SK-N-SH (cell line): Measurements from ENCODE around the gene EXOC6. TPM values are rescaled to one million over a fixed set of nuclear protein-coding genes. Genes with fewer than 3 reads are reported as not detected.

Experiments
- CTCF ChIA-PET: fragments of 300-600, 350-600 bp; formaldehyde crosslinking; extraction: SDS; loops from one replicate; lab custom pipeline; 2021; lab: Yijun Ruan, JAX
- POLR2A ChIA-PET: fragments of 350-600 bp; sonication (Branson Sonifier 250); formaldehyde crosslinking; extraction: SDS; loops from one replicate; lab custom pipeline; 2020; ENCODE audit warnings: antibody characterized with exemption, inconsistent platforms; lab: Yijun Ruan, JAX
- DNase-seq: peaks from one replicate; pipeline ENCODE4 v3.0.0; 2012
- H2AFZ ChIP-seq: fragments of 200-600 bp; sonication (generic); 2 replicates; pipeline ENCODE4 v1.8.1; 2016; ENCODE audit warnings: antibody characterized with exemption, mild to moderate bottlenecking, low read depth
- H3F3A ChIP-seq: fragments of 200-600 bp; sonication (generic); replicated peaks from 2 replicates; pipeline ENCODE3; 2016; ENCODE audit warnings: antibody characterized with exemption, mild to moderate bottlenecking; ENCODE audit not compliant: insufficient read depth
- H3K27ac ChIP-seq, 2 experiments: fragments of 200-500 bp in 1 of 2; fragments of 200-600 bp in 1 of 2; sonication (Bioruptor generic) in 1 of 2; sonication (generic), shearing (Covaris generic) in 1 of 2; 2 replicates each; pipeline versions ENCODE4 v1.5.1 to v1.6.1; 2014 to 2016; ENCODE audit warnings: low read depth in 2 of 2, inconsistent platforms in 1 of 2, low read length in 1 of 2, mild to moderate bottlenecking in 1 of 2, mixed read lengths in 1 of 2
- H3K27me3 ChIP-seq: fragments of 200-600 bp; sonication (generic), shearing (Covaris generic); 2 replicates; pipeline ENCODE4 v1.6.1; 2016; ENCODE audit warnings: mixed run types; ENCODE audit not compliant: insufficient read depth
- H3K36me3 ChIP-seq, 2 experiments: fragments of 200-500 bp in 1 of 2; fragments of 200-600 bp in 1 of 2; sonication (Bioruptor generic) in 1 of 2; sonication (generic) in 1 of 2; replicated peaks in 1 of 2; 2 replicates each; pipeline versions ENCODE3 to v1.5.1; 2014 to 2016; ENCODE audit warnings: low read length in 1 of 2, mild to moderate bottlenecking in 1 of 2; ENCODE audit not compliant: insufficient read depth in 2 of 2, control insufficient read depth in 1 of 2
- H3K4me1 ChIP-seq, 2 experiments: fragments of 200-500 bp in 1 of 2; fragments of 200-600 bp in 1 of 2; sonication (Bioruptor generic) in 1 of 2; sonication (generic), shearing (Covaris generic) in 1 of 2; 2 replicates each; pipeline versions ENCODE4 v1.5.1 to v1.6.1; 2014 to 2016; ENCODE audit warnings: low read depth in 1 of 2, low read length in 1 of 2, mixed run types in 1 of 2; ENCODE audit not compliant: insufficient read depth in 2 of 2, control insufficient read depth in 1 of 2
- H3K4me2 ChIP-seq: fragments of 200-600 bp; sonication (generic), shearing (Covaris generic); 2 replicates; pipeline ENCODE4 v1.6.1; 2017; ENCODE audit warnings: mixed run types
- H3K4me3 ChIP-seq, 2 experiments: fragments of 200-500 bp in 1 of 2; fragments of 200-600 bp in 1 of 2; sonication (Bioruptor generic) in 1 of 2; sonication (generic), shearing (Covaris generic) in 1 of 2; 2 replicates each; pipeline versions ENCODE4 v1.5.1 to v1.8.1; 2014 to 2016; ENCODE audit warnings: low read depth in 2 of 2, inconsistent platforms in 1 of 2, low read length in 1 of 2, mild to moderate bottlenecking in 1 of 2, mixed read lengths in 1 of 2, moderate library complexity in 1 of 2
- H3K79me2 ChIP-seq: fragments of 200-600 bp; sonication (generic); 2 replicates; pipeline ENCODE4 v1.8.1; 2017; ENCODE audit warnings: mild to moderate bottlenecking; ENCODE audit not compliant: insufficient read depth
- H3K9ac ChIP-seq: fragments of 200-600 bp; sonication (generic); 2 replicates; pipeline ENCODE4 v1.6.1; 2017; ENCODE audit warnings: mixed run types
- H3K9me2 ChIP-seq: fragments of 200-600 bp; sonication (generic); 2 replicates; pipeline ENCODE4 v1.6.1; 2017; ENCODE audit warnings: mixed run types
- H3K9me3 ChIP-seq: fragments of 200-600 bp; sonication (generic); 2 replicates; pipeline ENCODE4 v1.6.1; 2017; ENCODE audit warnings: mixed run types, mild to moderate bottlenecking, moderate library complexity
- H4K20me1 ChIP-seq: fragments of 200-600 bp; sonication (generic); 2 replicates; pipeline ENCODE4 v1.6.1; 2017; ENCODE audit warnings: mild to moderate bottlenecking, mixed run types; ENCODE audit not compliant: insufficient read depth
- CHD2 ChIP-seq: fragments of 150-350 bp; IDR thresholded peaks from 2 replicates; pipeline ENCODE4 v1.6.1; 2018; ENCODE audit warnings: low read length; ENCODE audit not compliant: partially characterized antibody
- CTCF ChIP-seq: fragments of 200-600 bp; sonication (generic); IDR thresholded peaks from 2 replicates; pipeline ENCODE4 v1.6.1; 2017; ENCODE audit warnings: antibody characterized with exemption, mild to moderate bottlenecking, moderate library complexity
- FOXJ3 ChIP-seq: sonication (generic); formaldehyde crosslinking; IDR thresholded peaks from 2 replicates; pipeline ENCODE4 v1.5.1; 2020; ENCODE audit warnings: mild to moderate bottlenecking, missing genetic modification reagents
- FOXM1 ChIP-seq: IDR thresholded peaks from 2 replicates; pipeline ENCODE4 v1.4.0; 2012; ENCODE audit warnings: low read depth, mild to moderate bottlenecking
- GABPA ChIP-seq: IDR thresholded peaks from 2 replicates; pipeline ENCODE4 v1.4.0; 2012; ENCODE audit warnings: low read depth, mild to moderate bottlenecking
- GATA2 ChIP-seq: sonication (generic); formaldehyde crosslinking; IDR thresholded peaks from 2 replicates; pipeline ENCODE4 v1.5.0; 2020; ENCODE audit warnings: mild to moderate bottlenecking, missing genetic modification reagents
- IRF3 ChIP-seq: fragments of 150-350 bp; IDR thresholded peaks from 2 replicates; pipeline ENCODE4 v1.6.1; 2016; ENCODE audit warnings: mild to moderate bottlenecking, low read depth, low read length
- MXI1 ChIP-seq: IDR thresholded peaks from 2 replicates; pipeline ENCODE4 v1.6.1; 2012; ENCODE audit warnings: mild to moderate bottlenecking, low read depth, low read length, improper control_type of control experiment
- NRF1 ChIP-seq: IDR thresholded peaks from 2 replicates; pipeline ENCODE4 v1.6.1; 2012; ENCODE audit warnings: low read depth, mild to moderate bottlenecking, low read length
- POLR2AphosphoS5 ChIP-seq: IDR thresholded peaks from 2 replicates; pipeline ENCODE4 v1.6.1; 2012; ENCODE audit warnings: low read depth, low read length
- RAD21 ChIP-seq: IDR thresholded peaks from 2 replicates; pipeline ENCODE4 v1.6.1; 2012; ENCODE audit warnings: mild to moderate bottlenecking, low read length
- SIN3A ChIP-seq: IDR thresholded peaks from 2 replicates; pipeline ENCODE4 v1.6.1; 2012; ENCODE audit warnings: low read depth, mild to moderate bottlenecking, low read length, moderate library complexity, borderline replicate concordance
- SMC3 ChIP-seq: IDR thresholded peaks from 2 replicates; pipeline ENCODE4 v1.6.1; 2012; ENCODE audit warnings: low read depth, low read length, improper control_type of control experiment
- TCF12 ChIP-seq: IDR thresholded peaks from 2 replicates; pipeline ENCODE4 v1.4.0; 2012
- TEAD4 ChIP-seq: IDR thresholded peaks from 2 replicates; pipeline ENCODE4 v1.4.0; 2012; ENCODE audit warnings: mild to moderate bottlenecking, borderline replicate concordance; ENCODE audit not compliant: insufficient read depth
- USF1 ChIP-seq: IDR thresholded peaks from 2 replicates; pipeline ENCODE4 v1.4.0; 2012; ENCODE audit warnings: low read depth, borderline replicate concordance
- USF2 ChIP-seq: fragments of 150-350 bp; IDR thresholded peaks from 2 replicates; pipeline ENCODE4 v1.6.1; 2017; ENCODE audit warnings: antibody characterized with exemption, low read length, low read depth, borderline replicate concordance
- YY1 ChIP-seq: IDR thresholded peaks from 2 replicates; pipeline ENCODE4 v1.4.0; 2012; ENCODE audit warnings: low read depth, mild to moderate bottlenecking
- ZBTB33 ChIP-seq: IDR thresholded peaks from 2 replicates; pipeline ENCODE4 v1.4.0; 2012; ENCODE audit warnings: low read depth, borderline replicate concordance
- WGBS: methylation state at CpG from one replicate; pipeline ENCODE4 v1.1.6; 2017; ENCODE audit warnings: low lambda C conversion rate; 5-methylcytosine and 5-hydroxymethylcytosine counted together
- polyA plus RNA-seq, 3 experiments: library from polyadenylated mRNA; depleted of rRNA; stranded (reverse); fragments of >200 nt; gene quantifications; 2 replicates each; pipeline ENCODE4 v1.2.3, GENCODE V29; 2012

EXOC6 gene
- polyA plus RNA-seq, 1 of the 3 experiments (the other 2 are of a cell fraction): 2.3 TPM

GRCh38 chr10:92892691-92893054, 44.4 kb downstream of the EXOC6 start:
- Histone ChIP-seq H3K9ac (no peak overlapping the region), H3K4me2 (0 out of 2 replicates have a peak overlapping the region, but pooled peaks have one; percentile 29), H2AFZ (no peak overlapping the region), H3F3A (peaks cover 3% of the 10 kb centered on the region), H3K4me3 (no peak overlapping the region), H4K20me1 (no peaks in the 10 kb centered on the region), H3K27ac (peak overlapping the region in 1 of 2 experiments; percentile 28; a peak in 2 of 4 replicates), H3K9me3 (no peaks in the 10 kb centered on the region), H3K36me3 (no peaks in the 10 kb centered on the region), H3K27me3 (no peaks in the 10 kb centered on the region), H3K9me2 (no peaks in the 10 kb centered on the region)
- POLR2A ChIA-PET: no interaction called here
- 71% methylated on average over 3 of the region's 3 CpGs for WGBS
- CTCF ChIA-PET: interaction anchor here (1.1 to 1.5 kb wide), 3 partner anchors 12 to 460 kb away, joined by 3 to 5 read pairs (median 4); no protein-coding TSS in a partner anchor
- DNase-seq: no peak
- TF ChIP-seq RAD21: no peak
- TF ChIP-seq MXI1: no peak
- TF ChIP-seq GABPA: no peak
- no peak for TF ChIP-seq CHD2
- no peak for TF ChIP-seq ZBTB33
- TF ChIP-seq NRF1: no peak
- no peak for TF ChIP-seq USF1
- TF ChIP-seq POLR2AphosphoS5: no peak
- TF ChIP-seq IRF3: no peak
- TF ChIP-seq FOXM1: no peak
- TF ChIP-seq, all 33 proteins: peak for 0
- Histone ChIP-seq H3K4me1 (peaks cover 5 to 17% of the 10 kb centered on the region in 2 experiments; a peak in 3 of 4 replicates), H3K79me2 (no peaks in the 10 kb centered on the region; the same call in 1 of the 2 replicates)

DNA sequence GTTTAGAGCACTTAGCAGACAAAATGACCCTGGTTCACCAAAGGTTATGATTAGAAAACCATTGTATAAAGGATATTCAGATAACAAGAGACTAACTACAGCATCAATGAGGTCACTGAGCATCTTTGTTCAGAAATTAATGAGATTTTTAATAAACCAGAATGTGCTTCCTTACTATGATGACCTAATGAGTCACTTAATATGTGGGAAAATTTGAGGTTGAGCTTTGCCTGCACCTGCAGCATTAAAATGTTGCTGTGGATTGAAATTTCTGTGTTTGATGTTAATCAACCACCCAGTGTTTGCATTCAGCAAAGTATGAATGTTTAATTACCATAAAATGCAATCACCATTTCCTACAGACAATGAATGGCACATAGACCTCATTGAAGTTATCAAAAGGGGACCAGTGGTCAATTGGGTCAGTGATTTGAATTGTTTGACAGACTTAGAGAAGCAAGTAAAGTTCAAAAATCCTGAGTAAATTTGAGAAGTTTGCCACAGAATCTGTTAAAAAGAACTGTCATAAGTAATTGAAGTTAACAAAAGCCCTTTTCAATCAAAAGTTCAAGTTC, 45.8 kb downstream of the EXOC6 start:
- H3K79me2 ChIP-seq: no peaks in the 10 kb centered on the region; the same call in 1 of the 2 replicates
- no peak overlapping the region for H3K4me2 ChIP-seq
- no peaks in the 10 kb centered on the region for H3K9me2 ChIP-seq
- no peaks in the 10 kb centered on the region for H3K27me3 ChIP-seq
- H3K9ac ChIP-seq: no peak overlapping the region
- POLR2A ChIA-PET: no interaction called here
- H4K20me1 ChIP-seq: no peaks in the 10 kb centered on the region
- H3F3A ChIP-seq: peaks cover 3% of the 10 kb centered on the region
- no peak overlapping the region for H3K27ac ChIP-seq
- H3K9me3 ChIP-seq: no peaks in the 10 kb centered on the region
- CTCF ChIA-PET: interaction anchor here (1.1 to 4.5 kb wide), 3 partner anchors 8 to 51 kb away, joined by 3 to 29 read pairs (median 4); no protein-coding TSS in a partner anchor
- H3K4me3 ChIP-seq: no peak overlapping the region
- no peaks in the 10 kb centered on the region for H3K36me3 ChIP-seq
- H3K4me1 ChIP-seq: peaks cover 5 to 17% of the 10 kb centered on the region in 2 experiments; a peak in 3 of 4 replicates
- no peak overlapping the region for H2AFZ ChIP-seq
- no peak for DNase-seq
- TF ChIP-seq USF1 (no peak), FOXJ3 (no peak), GABPA (no peak), SMC3 (no peak), GATA2 (CRISPR knock-in tag) (no peak), TCF12 (no peak), USF2 (no peak), YY1 (no peak), TEAD4 (no peak), CTCF (no peak), SIN3A (no peak)
